Immature natural killer cell (primary cell): ENCODE data around the gene DOCK2. TPM values are rescaled to one million over a fixed set of nuclear protein-coding genes. Genes with fewer than 3 reads are reported as not detected.
A peak's percentile ranks its signal among the peaks of the same experiment; 100 is the strongest.
"Not testable (repeated sequence)": the region's sequence is repeated elsewhere in the genome, so short reads cannot be mapped to it uniquely, and the experiment has no call there.

Experiments
- DNase-seq, 3 donors: peaks; one replicate each; pipeline ENCODE4 v3.0.0; 2022; ENCODE audit warnings: mixed read lengths in 1 of 3
- H3K27ac Mint-ChIP-seq, 6 donors: one replicate each; pipeline ENCODE4 v1.8.0; 2020; ENCODE audit warnings: mixed read lengths in 6 of 6, mild to moderate bottlenecking in 5 of 6, inconsistent platforms in 4 of 6, moderate library complexity in 3 of 6
- H3K27me3 Mint-ChIP-seq, 3 donors: one replicate each; pipeline ENCODE4 v1.8.0; 2020 to 2021; ENCODE audit warnings: low read depth in 3 of 3, mild to moderate bottlenecking in 3 of 3, mixed read lengths in 3 of 3, moderate library complexity in 3 of 3, inconsistent platforms in 1 of 3
- H3K36me3 Mint-ChIP-seq, 3 donors: one replicate each; pipeline ENCODE4 v1.8.0; 2020; ENCODE audit warnings: mixed read lengths in 3 of 3, inconsistent platforms in 2 of 3, mild to moderate bottlenecking in 2 of 3
- H3K4me1 Mint-ChIP-seq, 2 donors: one replicate each; pipeline ENCODE4 v1.8.0; 2020; ENCODE audit warnings: inconsistent platforms in 2 of 2, mild to moderate bottlenecking in 2 of 2, mixed read lengths in 2 of 2, moderate library complexity in 1 of 2
- H3K4me3 Mint-ChIP-seq, 5 donors: one replicate each; pipeline ENCODE4 v1.8.0; 2020; ENCODE audit warnings: mild to moderate bottlenecking in 5 of 5, mixed read lengths in 5 of 5, inconsistent platforms in 3 of 5, moderate library complexity in 3 of 5
- H3K9me3 Mint-ChIP-seq, 6 donors: one replicate each; pipeline ENCODE4 v1.8.0; 2020; ENCODE audit warnings: mild to moderate bottlenecking in 6 of 6, mixed read lengths in 6 of 6, inconsistent platforms in 4 of 6, moderate library complexity in 3 of 6
- polyA plus RNA-seq, 3 donors: library from polyadenylated mRNA; unstranded; fragments of 300-500 nt; fragmentation: Illumina TruSeq; gene quantifications; one replicate each; pipeline ENCODE4 v1.2.3, GENCODE V29; 2021

DOCK2 gene
- polyA plus RNA-seq, 3 donors from 2014 or later: 42.4 to 121 (median 48.9) TPM

DNA sequence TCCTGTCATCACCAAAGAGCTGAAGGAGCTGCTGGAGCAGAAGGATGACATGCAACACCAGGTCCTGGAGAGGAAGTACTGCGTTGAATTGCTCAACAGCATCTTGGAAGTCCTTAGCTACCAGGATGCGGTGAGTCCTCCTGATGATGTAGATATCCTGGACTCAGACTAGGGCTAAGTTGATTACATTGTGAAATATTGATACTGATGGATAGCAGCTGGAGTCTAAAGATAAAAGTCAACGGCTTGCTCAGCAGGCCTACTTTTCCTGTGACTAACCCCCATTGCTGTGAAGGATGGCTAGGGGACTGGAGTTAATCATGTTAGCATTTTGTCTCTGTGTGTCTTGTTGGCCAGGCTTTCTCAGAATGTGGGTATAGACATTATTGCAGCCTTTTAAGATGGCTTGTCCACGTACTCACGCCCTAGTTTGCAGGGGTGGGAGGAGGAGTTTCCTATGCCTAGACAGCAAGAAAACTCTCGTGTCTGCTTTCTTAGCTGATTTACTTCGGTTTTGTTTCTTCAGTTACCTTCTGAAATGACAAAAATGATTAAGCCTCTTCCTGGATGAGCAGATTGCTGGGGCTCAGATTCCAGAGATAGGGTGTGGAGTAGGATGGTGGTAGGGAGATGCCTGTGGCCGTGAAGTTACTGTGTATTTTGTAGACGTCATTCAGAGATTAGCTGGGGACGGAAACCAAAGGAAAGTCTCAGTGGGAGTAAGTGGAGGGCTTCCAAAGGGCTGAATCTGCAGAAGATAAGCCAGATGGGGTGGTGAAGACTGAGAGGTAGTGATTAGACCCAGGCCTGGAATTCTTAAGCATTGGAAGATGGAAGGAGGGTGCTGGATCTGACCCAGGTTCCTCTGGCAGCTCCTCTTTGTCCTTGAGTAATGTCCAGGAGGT is 166.3 kb downstream of the DOCK2 start:
- H3K27ac Mint-ChIP-seq: peak overlapping the region in 4 of 6 donors; percentile 17 to 61 (median 38)
- H3K4me1 Mint-ChIP-seq: peaks cover 24 to 39% of the 10 kb centered on the region in 2 donors
- no peak overlapping the region for H3K4me3 Mint-ChIP-seq
- no peaks in the 10 kb centered on the region for H3K27me3 Mint-ChIP-seq
- DNase-seq: no peak
- H3K9me3 Mint-ChIP-seq: no peaks in the 10 kb centered on the region
- peaks cover 16 to 31% (median 24%) of the 10 kb centered on the region in 3 donors for H3K36me3 Mint-ChIP-seq

DNA sequence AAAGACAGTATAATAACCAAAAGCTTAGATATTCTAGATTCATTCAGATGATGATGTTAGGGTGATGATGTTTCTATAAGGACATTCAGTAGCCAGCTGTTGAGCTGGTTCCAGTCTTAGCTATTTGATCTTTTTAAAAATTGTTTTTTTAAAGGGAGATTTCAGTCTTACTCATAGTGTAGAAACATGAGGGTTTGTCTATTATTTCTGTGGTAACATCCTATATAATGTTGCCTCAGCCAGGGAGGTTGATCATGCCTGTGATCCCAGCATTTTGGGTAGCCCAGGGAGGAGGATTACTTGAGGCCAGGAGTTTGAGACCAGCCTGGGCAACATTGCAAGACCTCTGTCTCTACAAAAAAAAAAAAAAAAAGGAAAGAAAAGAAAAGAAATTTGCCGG is 167.8 kb downstream of the DOCK2 start:
- peaks cover 22 to 35% (median 25%) of the 10 kb centered on the region in 3 donors for H3K36me3 Mint-ChIP-seq
- H3K4me3 Mint-ChIP-seq: no peak overlapping the region
- DNase-seq: no peak
- no peaks in the 10 kb centered on the region for H3K27me3 Mint-ChIP-seq
- no peaks in the 10 kb centered on the region for H3K9me3 Mint-ChIP-seq
- peak overlapping the region in 2 of 6 donors; percentile 35 to 44 for H3K27ac Mint-ChIP-seq
- H3K4me1 Mint-ChIP-seq: peaks cover 30 to 48% of the 10 kb centered on the region in 2 donors

DNA sequence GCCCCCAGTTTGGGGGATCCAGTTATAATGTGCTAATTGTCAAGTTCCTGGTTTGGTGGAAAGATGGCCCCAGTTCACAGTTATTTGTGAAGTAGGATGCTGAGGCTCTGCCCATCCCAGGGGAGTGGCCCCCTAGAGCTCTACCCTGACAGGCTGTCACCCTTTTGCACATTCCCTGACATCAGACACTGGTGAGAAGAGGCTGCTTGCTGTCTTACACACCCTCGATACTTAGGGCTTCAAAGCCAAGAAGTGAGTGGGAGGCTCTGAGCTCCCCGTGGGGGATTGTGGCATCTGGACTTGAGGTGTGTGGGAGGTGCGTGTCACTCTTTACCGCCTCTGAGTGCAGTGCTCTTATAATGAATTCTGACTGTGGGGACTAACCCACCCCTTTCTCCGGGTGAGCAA is 168.5 kb downstream of the DOCK2 start:
- H3K9me3 Mint-ChIP-seq: no peaks in the 10 kb centered on the region
- peaks cover 25 to 32% (median 28%) of the 10 kb centered on the region in 3 donors for H3K36me3 Mint-ChIP-seq
- peaks cover 31 to 52% of the 10 kb centered on the region in 2 donors for H3K4me1 Mint-ChIP-seq
- H3K27ac Mint-ChIP-seq: peak overlapping the region in 4 of 6 donors; percentile 35 to 78 (median 47)
- no peaks in the 10 kb centered on the region for H3K27me3 Mint-ChIP-seq
- peak in 1 of 3 donors; percentile 14 for DNase-seq
- no peak overlapping the region for H3K4me3 Mint-ChIP-seq

GRCh38 chr5:169805937-169806700 is 169.0 kb downstream of the DOCK2 start:
- no peak for DNase-seq
- H3K36me3 Mint-ChIP-seq: peaks cover 25 to 31% (median 26%) of the 10 kb centered on the region in 3 donors
- peaks cover 30 to 54% of the 10 kb centered on the region in 2 donors for H3K4me1 Mint-ChIP-seq
- peak overlapping the region in 5 of 6 donors; percentile 35 to 78 (median 54) for H3K27ac Mint-ChIP-seq
- no peak overlapping the region for H3K4me3 Mint-ChIP-seq
- H3K9me3 Mint-ChIP-seq: no peaks in the 10 kb centered on the region
- H3K27me3 Mint-ChIP-seq: no peaks in the 10 kb centered on the region

GRCh38 chr5:169808118-169808581 is 171.1 kb downstream of the DOCK2 start:
- peaks cover 0 to 4% (median 0%) of the 10 kb centered on the region in 3 donors for H3K27me3 Mint-ChIP-seq
- H3K36me3 Mint-ChIP-seq: peaks cover 25 to 36% (median 28%) of the 10 kb centered on the region in 3 donors
- H3K4me1 Mint-ChIP-seq: peaks cover 30 to 48% of the 10 kb centered on the region in 2 donors
- no peaks in the 10 kb centered on the region for H3K9me3 Mint-ChIP-seq
- no peak for DNase-seq
- H3K27ac Mint-ChIP-seq: peak overlapping the region in 3 of 6 donors; percentile 21 to 52 (median 42)
- H3K4me3 Mint-ChIP-seq: no peak overlapping the region

DNA sequence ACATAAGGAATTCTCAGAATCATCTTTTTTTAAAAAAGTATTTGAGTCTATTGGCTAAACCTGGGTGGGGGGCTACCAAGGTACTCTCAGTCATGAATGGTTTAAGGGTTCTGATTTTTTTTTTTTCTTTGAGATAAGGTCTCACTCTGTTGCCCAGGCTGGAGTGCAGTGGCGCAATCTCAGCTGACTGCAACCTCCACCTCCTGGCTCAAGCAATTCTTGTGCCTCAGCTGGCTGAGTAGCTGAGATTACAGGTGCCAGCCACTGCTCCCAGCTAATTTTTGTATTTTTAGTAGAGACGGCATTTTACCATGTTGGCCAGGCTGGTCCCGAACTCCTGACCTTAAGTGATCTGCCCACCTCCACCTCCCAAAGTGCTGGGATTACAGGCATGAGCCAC is 171.8 kb downstream of the DOCK2 start:
- DNase-seq, H3K27ac Mint-ChIP-seq, H3K9me3 Mint-ChIP-seq, H3K27me3 Mint-ChIP-seq, H3K4me3 Mint-ChIP-seq: not testable (repeated sequence)
- Mint-ChIP-seq H3K4me1 (peaks cover 28 to 49% of the 10 kb centered on the region in 2 donors), H3K36me3 (peaks cover 19 to 35% (median 28%) of the 10 kb centered on the region in 3 donors)

DNA sequence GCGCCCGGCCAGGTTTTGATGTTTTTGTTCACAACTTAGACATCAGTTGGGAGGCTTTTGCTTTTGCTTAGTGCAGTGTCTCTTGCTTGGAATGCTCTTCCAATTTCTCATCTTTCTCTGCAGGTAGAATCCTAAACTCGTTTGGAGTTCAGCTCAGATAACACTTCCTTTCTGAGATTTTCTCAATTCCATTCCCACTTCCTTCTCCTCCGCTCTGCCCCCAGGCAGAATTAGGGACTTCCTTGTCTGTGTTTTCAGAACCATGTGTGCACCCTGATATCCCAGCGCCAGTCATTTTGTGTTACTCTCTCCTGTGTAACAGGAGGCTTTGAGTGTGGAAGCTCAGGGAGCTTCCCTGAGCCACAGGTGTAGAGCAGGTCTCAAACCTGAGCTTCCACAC is 172.2 kb downstream of the DOCK2 start:
- peaks cover 16 to 31% (median 27%) of the 10 kb centered on the region in 3 donors for H3K36me3 Mint-ChIP-seq
- H3K27ac Mint-ChIP-seq: peak overlapping the region in 3 of 6 donors; percentile 15 to 34 (median 25)
- DNase-seq: no peak
- no peaks in the 10 kb centered on the region for H3K9me3 Mint-ChIP-seq
- no peak overlapping the region for H3K4me3 Mint-ChIP-seq
- peaks cover 26 to 49% of the 10 kb centered on the region in 2 donors for H3K4me1 Mint-ChIP-seq
- peaks cover 0 to 4% (median 0%) of the 10 kb centered on the region in 3 donors for H3K27me3 Mint-ChIP-seq

GRCh38 chr5:169810524-169810923 is 173.4 kb downstream of the DOCK2 start:
- H3K4me3 Mint-ChIP-seq: no peak overlapping the region
- H3K36me3 Mint-ChIP-seq: peaks cover 9 to 24% (median 20%) of the 10 kb centered on the region in 3 donors

DNA sequence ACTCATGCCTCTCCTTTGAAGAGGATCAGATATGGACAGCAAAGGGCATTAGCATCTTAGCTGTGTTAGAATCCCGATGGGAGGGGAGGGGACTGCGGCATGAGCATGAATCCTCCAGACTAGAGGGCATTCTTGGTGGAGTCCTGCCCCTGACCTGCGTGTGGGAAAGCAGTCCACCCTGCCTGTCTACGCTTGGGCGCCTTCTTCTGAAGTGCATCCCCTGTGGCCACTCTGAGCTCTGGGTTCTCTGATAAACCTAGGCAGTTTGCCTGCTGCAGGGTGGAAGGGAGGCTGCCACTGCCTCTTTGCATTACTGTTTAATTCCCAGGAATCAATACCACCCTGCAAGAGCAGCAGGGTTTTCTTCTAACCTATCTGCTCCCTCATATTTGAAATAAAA is 173.9 kb downstream of the DOCK2 start:
- Mint-ChIP-seq H3K27ac (peak overlapping the region in 1 of 6 donors; percentile 34), H3K9me3 (no peaks in the 10 kb centered on the region), H3K36me3 (peaks cover 9 to 24% (median 20%) of the 10 kb centered on the region in 3 donors), H3K4me3 (no peak overlapping the region), H3K27me3 (peaks cover 0 to 4% (median 0%) of the 10 kb centered on the region in 3 donors), H3K4me1 (peaks cover 11 to 38% of the 10 kb centered on the region in 2 donors)
- DNase-seq: no peak

More at GRCh38 chr5:169810524-169810923, 173.4 kb downstream of the DOCK2 start:
- Mint-ChIP-seq H3K27ac (peak overlapping the region in 3 of 6 donors; percentile 13 to 34 (median 32)), H3K4me1 (peaks cover 14 to 38% of the 10 kb centered on the region in 2 donors), H3K9me3 (no peaks in the 10 kb centered on the region), H3K27me3 (peaks cover 0 to 4% (median 0%) of the 10 kb centered on the region in 3 donors)
- DNase-seq: no peak

DNA sequence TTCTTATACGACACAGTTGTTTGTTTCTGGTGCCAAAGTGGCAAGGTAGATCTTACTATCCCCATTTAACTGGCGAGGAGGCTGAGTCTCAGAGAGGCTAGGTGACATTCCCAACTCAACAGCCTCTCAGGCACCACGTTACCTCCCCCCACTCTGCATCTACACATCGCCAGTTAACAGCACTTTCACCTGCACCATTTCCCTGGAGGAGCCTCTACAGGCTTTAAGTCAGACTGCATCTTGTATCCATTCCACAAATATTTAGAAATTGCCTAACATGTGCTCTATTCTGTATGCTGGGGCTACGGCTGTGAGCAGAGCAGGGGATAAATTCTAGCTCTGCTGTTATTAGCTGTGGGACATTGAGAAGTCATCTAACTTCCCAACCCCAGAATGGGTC is 174.6 kb downstream of the DOCK2 start:
- H3K36me3 Mint-ChIP-seq: peaks cover 9 to 26% (median 20%) of the 10 kb centered on the region in 3 donors
- H3K4me1 Mint-ChIP-seq: peaks cover 11 to 41% of the 10 kb centered on the region in 2 donors
- no peaks in the 10 kb centered on the region for H3K9me3 Mint-ChIP-seq
- H3K4me3 Mint-ChIP-seq: no peak overlapping the region
- peak overlapping the region in 1 of 6 donors; percentile 37 for H3K27ac Mint-ChIP-seq
- peaks cover 0 to 4% (median 0%) of the 10 kb centered on the region in 3 donors for H3K27me3 Mint-ChIP-seq
- DNase-seq: no peak

DNA sequence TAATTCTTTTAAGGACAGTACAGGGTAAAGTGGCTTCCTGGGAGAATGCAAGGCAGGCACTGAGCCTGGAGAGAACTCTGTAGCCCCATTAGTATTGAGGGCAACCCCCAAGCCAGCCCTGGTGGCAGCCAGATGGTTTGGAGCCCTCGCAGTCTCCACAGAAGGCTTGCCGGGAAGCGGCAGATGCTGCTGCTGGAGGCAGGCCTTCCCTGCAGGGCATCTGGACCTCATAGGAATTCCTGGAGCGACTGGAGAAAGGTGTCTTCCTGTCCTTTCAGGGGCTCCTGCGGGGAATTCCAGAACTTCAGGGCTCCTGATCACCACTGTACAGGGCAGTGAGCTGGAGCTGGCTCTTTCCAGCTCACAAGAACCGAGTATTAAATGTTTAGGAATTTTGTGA is 175.7 kb downstream of the DOCK2 start:
- peaks cover 0 to 4% (median 2%) of the 10 kb centered on the region in 3 donors for H3K27me3 Mint-ChIP-seq
- no peaks in the 10 kb centered on the region for H3K9me3 Mint-ChIP-seq
- H3K4me3 Mint-ChIP-seq: no peak overlapping the region
- peaks cover 9 to 34% (median 23%) of the 10 kb centered on the region in 3 donors for H3K36me3 Mint-ChIP-seq
- no peak for DNase-seq
- H3K27ac Mint-ChIP-seq: no peak overlapping the region
- peaks cover 11 to 41% of the 10 kb centered on the region in 2 donors for H3K4me1 Mint-ChIP-seq

DNA sequence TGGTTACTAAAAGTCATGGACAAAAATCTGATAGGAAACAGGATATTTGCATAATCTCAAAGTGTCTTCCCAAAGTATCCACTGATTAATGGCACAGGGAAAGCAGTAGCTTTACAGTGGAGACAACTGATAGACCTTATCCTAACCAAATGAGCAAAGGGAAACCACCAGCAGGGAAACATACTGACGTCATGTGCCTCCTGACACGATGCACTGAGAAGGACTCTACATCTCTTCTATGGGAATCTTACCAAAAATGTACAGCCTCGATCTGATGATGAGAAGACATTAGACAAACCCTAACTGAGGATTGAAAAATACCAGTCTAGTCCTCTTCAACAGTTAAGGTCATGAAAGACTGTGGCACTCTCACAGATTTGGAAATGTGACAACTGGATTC is 177.0 kb downstream of the DOCK2 start:
- peaks cover 15 to 47% (median 26%) of the 10 kb centered on the region in 3 donors for H3K36me3 Mint-ChIP-seq

GRCh38 chr5:169814522-169814921 is 177.4 kb downstream of the DOCK2 start:
- Mint-ChIP-seq H3K27ac (no peak overlapping the region), H3K9me3 (no peaks in the 10 kb centered on the region), H3K36me3 (peaks cover 12 to 48% (median 27%) of the 10 kb centered on the region in 3 donors), H3K4me1 (peaks cover 6 to 36% of the 10 kb centered on the region in 2 donors), H3K27me3 (peaks cover 0 to 8% (median 2%) of the 10 kb centered on the region in 3 donors), H3K4me3 (no peak overlapping the region)
- DNase-seq: no peak

More for the DNA sequence above, 177.0 kb downstream of the DOCK2 start:
- Mint-ChIP-seq H3K27ac (no peak overlapping the region), H3K9me3 (no peaks in the 10 kb centered on the region), H3K4me3 (no peak overlapping the region), H3K4me1 (peaks cover 8 to 40% of the 10 kb centered on the region in 2 donors), H3K27me3 (peaks cover 0 to 4% (median 2%) of the 10 kb centered on the region in 3 donors)
- no peak for DNase-seq
